ENCODE measurements around the gene UBE2K.
"Not testable (repeated sequence)": the region's sequence is repeated elsewhere in the genome, so short reads cannot be mapped to it uniquely, and the experiment has no call there.

UBE2K gene

DNA sequence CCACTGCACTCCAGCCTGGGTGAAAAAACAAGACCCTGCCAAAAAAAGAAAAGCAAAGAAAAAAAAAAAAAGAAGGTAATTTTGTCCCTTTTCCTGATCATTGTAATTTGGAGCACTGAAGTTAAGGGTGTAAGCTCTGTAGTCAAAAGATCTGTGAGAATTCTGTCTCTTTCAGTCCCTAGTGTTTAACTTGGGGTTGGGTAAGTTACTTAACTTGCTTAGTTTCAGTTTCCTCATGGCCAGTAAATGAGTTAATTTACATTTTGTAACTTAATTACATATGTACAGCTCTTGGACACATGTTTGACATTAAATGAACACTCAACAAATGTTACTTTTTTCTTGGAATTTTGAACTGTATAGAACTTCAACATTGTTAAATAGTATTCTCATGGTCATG lies 10.9 kb upstream of the UBE2K start:
- DNase-seq, result no peak

DNA sequence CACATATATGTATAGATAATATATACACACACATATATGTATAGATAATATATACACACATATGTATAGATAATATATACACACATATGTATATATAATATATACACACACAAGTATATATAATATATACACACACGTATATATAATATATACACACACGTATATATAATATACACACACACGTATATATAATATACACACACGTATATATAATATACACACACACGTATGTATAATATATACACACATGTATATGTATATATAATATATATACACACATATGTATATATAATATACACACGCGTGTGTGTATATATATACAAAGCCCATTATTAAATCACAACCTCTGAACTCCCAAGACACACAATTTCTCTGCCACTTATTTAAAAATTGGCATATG lies 8.0 kb upstream of the UBE2K start:
- DNase-seq, result no peak

DNA sequence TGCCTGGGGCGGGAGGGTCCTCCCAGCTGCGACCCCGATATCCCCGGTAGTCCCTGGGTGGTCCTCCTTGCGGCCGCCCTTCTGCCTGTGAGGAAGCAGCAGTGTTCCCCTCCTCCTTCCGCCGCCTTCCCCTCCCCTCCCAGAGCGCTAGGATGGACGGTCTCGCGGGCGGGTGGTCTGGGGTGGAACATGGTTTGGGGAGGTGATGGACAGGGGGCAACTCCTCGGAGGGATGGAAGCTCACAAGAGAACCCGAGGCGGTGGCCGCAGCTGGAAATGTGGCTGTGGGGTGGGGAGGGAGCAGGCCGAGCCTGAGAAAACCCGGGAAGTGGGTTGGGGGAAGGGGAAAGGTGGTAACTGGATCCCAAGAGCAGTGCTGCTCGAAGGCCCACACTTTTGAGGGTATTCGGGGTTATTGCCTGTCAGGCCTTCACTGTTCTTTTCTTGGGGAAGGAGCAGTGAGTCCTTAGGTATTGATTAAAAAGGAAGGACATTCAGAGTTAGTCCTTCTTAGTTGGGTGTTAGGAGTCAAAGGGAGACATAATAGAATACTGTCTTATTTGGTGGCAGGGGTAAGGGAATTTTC lies 581 bp downstream of the UBE2K start:
- DNase-seq, result peak in 48 of 58 donors; percentile 18 to 79 (median 56)

DNA sequence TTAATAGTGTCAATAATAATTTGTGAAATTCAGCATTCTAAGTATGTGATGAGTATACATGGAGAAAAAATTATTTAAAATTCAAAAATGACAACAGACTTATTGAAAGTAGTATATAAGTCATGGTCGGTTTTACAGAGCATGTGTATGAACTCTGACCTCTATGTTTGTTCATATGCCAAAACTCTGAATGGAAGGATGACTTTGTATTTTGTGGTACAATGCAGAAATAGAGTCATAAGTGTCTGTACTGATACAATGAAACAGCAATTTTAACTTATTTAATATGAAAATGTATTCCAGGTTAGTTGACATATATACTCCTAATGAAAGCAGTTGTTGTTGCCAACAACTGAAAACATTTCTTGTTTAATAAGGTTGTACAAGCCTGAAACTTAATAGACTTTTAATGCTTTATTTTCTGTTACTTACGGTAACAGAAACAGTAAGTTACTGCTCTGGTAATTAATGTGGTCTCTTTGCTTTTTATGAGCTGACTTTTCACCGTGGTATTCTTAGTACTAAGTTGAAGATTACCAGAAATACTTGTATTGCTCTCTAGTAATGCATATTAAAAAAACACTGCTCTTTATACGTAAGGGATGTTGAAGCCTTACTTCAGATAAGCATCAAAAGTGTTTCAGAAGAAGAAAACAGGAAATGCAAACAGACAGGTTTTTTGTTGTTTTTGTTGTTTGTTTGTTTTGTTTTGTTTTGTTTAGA lies 1.9 kb downstream of the UBE2K start:
- DNase-seq, result no peak

DNA sequence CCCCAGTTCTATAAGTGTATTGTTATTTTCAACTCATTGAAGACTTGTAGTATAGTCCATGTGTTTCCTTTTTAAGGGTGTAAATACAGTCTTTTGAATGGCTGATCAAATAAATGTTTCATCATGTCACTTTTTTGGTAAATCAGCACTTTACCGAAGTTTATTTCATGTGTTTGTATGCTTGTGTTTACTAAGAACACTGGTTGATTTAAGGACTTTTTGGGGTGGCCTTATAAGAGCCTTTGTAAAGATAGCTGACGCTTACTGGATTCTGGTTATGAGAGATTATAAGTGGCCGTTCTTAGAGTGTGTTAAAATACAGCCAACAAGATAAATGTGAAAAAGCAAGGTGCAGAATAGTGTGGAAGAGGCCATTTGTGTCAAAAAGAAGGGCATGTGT lies 2.6 kb downstream of the UBE2K start:
- DNase-seq, result no peak

DNA sequence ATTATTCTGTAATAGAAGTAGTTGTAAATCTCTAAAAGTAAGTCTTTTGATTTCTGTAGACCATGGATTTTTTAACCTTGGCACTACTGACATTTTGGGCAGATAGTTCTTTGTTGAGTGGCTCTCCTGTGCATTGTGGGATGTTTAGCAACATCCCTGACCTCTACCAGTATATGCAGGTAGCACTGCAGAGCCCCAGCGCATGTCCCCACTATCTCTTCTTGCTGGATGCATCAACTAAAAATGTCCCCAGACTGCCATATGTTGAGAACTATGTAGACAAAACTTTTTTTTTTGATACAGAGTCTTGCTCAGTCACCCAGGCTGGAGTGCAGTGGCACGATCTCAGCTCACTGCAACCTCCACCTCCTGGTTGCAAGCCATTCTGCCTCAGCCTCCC lies 4.8 kb downstream of the UBE2K start:
- no peak for DNase-seq

DNA sequence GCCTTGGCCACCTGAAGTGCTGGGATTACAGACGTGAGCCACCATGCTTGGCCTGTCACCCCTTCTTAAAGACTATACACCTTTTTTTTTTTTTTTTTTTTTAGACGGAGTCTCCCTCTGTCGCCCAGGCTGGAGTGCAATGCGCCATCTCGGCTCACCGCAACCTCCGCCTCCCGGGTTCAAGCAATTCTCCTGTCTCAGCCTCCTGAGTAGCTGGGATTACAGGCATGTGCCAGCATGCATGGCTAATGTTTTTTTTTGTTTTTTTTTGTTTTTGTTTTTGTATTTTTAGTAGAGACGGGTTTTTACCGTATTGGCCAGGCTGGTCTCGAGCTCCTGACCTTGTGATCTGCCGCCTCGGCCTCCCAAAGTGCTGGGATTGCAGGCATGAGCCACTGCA lies 6.9 kb downstream of the UBE2K start:
- not testable (repeated sequence) for DNase-seq

DNA sequence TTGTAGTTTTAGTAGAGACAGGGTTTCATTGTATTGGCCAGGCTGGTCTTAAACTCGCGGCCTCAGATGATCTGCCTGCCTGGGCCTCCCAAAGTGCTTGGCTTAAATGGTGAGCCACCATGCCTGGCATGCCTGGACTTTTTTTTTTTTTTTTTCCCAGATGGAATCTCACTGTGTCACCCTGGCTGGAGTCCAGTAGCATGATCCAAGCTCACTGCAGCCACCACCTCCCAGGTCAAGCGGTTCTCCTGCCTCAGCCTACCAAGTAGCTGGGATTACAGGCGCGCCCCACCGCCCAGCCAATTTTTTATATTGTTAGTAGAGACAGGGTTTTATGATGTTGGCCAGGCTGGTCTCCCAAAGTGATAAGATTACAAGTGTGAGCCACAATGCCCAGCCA lies 8.4 kb downstream of the UBE2K start:
- peak in 1 of 58 donors; percentile 3 for DNase-seq

DNA sequence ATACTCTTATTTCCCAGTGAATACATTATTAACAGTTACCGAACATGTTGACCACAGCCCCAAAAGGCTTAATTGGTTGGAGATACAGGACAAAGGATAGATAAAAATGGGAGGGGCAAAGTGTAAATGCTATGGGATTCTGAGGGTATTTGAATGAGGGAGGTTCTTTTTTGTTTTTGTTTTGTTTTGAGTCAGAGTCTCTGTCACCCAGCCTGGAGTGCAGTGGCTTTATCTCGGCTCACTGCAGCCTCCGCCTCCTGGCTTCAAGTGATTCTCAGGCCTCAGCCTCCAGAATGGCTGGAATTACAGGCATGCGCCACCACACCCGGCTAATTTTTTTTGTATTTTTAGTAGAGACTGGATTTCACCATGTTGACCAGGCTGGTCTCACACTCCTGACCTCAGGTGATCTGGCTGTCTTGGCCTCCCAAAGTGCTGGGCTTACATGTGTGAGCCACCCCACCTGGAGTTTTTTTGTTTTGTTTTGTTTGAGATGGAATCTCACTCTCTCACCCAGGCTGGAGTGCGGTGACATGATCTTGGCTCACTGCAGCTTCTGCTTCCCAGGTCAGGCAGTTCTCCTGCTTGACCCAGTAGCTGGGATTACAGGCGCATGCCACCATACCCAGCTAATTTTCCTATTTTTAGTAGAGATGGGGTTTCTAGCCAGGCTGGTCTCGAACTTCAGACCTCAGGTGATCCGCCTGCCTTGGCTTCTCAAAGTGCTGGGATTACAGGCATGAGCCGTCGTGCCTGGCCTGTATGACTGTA lies 9.0 kb downstream of the UBE2K start:
- DNase-seq, result no peak

DNA sequence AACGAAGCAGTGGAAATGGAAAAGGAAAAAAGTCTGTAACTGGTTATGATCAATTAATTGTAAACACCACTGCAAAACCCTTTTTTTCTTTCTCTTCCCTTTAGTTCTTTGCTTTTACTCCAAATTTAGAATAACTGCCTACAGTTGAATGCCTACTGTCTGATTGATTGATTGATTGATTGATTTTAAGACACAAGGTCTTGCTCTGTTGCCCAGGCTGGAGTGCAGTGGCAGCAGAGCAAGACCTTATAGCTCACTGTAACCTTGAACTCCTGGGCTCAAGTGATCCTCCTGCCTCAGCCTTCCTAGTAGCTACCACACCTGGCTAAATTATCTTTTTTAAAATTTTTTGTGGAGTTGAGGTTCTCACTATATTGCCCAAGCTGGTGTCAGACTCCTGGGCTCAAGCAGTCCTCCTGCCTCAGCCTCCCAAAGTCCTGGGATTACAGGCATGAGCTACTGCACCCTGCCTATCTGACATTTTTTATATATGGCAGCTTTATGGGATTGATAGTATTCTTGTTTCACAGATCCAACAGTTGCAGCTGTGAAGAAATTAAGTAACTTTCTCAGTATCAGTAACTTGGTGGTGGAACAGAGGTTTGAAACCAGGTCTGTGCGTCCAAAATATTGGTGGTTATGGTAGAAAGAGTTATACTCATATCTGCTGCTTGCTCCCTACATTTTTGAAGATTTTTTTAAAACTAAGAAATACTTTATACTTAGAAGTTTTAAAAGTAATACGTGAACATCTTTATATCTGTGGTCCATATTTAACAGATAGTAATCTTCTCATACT lies 12.4 kb downstream of the UBE2K start:
- DNase-seq, result no peak

DNA sequence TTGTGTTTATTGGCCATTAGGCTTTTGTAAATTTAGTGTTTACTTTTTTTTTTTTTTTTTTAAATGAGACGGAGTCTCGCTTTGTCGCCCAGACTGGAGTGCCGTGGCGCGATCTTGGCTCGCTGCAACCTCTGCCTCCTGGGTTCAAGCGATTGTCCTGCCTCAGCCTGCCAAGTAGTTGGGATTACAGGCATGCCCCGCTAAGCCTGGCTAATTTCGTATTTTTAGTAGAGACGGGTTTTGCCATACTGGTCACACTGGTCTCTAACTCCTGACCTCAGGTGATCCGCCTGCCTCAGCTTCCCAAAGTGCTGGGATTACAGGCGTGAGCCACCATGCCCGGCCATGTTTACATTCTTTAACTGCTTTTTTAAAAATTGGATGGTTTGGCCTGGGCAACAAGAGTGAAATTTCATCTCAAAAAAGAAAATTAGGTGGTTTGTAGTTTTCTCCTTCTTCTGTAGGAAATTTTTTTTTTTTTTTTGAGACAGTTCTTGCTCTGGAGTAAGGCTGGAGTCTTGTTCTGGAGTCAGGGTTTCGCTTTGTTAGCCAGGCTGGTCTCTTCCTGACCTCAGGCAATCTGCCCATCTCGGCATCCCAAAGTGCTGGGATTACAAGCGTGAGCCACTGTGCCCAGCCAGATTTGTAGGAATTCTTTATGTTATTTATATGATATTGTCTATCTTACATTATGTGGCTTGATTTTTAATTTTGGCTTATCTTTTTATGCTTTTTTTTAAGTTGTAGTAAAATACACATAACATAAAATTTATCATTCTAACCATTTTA lies 15.1 kb downstream of the UBE2K start:
- DNase-seq, result no peak

DNA sequence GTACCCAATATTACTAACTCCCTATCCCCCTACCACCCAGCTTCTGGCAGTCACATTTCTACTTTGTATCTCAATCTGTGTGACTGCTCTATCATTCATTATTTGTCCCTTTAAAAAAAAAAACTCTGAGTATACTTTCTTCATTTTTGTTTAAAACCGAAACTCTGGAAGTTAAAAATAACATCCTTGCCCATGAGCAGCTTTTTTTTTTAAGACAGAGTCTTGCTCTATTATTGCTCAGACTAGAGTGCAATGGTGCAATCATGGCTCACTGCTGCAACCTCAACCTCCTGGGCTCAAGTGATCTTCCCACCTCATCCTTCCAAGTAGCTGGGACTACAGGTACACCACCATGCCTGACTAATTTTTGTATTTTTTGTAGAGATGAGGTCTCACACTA lies 15.8 kb downstream of the UBE2K start:
- no peak for DNase-seq

DNA sequence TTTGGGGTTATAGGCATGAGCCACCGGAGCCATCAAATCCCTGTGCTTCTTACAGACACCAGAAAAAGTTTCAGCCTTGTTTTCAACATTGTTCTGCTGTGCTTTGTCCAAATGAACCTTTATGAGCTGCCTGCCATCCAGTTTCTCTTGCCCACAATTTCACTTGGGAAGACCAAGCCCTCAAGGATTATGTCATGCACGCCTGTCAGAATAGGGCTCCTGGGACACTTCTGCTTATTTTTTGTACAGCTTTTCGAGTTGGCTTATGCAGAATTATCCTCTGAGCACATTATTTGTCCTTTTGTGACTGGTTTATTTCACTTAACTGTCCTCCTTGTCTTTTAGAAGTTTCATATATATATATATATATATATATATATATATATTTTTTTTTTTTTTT lies 16.2 kb downstream of the UBE2K start:
- no peak for DNase-seq

DNA sequence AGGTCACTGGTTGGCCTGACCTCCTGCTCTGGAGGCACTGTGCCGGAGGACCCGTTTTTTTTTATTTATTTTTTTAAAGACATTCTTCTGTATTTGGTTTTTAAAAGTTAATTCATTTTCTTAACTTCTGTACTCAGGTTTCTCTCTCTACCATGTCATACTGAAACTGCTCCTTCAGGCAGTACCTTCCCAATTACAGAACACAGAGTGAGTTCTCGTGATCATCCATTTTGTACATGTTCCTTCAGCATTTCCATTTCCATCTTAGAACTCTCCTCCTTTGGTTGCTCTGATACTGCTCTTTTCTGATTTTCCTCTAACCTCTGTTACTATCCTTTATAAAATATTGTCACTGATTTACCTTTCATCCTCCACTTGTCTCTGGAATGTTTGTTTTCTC lies 17.9 kb downstream of the UBE2K start:
- DNase-seq, result no peak

DNA sequence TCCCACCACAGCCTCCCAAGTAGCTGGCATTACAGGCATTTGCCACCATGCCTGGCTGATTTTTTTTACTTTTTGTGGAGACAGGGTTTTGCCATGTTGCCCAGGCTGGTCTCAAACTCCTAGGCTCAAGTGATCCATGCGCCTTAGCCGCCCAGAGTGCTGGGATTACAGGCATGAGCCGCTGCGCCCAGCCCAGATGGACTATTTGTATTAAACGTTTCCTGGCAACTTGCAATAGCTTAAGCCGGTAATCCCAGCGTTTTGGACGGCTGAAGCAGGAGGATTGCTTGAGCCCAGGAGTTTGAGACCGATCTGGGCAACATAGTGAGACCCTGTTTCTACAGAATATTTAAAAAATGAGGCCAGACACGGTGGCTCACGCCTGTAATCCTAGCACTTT lies 18.4 kb downstream of the UBE2K start:
- DNase-seq, result no peak

DNA sequence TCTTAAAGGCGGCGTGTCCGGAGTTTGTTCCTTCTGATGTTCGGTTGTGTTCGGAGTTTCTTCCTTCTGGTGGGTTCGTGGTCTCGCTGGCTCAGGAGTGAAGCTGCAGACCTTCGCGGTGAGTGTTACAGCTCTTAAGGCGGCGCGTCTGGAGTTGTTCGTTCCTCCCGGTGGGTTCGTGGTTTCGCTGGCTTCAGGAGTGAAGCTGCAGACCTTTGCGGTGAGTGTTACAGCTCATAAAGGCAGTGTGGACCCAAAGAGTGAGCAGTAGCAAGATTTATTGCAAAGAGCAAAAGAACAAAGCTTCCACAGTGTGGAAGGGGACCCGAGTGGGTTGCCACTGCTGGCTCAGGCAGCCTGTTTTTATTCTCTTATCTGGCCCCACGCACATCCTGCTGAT lies 19.8 kb downstream of the UBE2K start:
- not testable (repeated sequence) for DNase-seq

DNA sequence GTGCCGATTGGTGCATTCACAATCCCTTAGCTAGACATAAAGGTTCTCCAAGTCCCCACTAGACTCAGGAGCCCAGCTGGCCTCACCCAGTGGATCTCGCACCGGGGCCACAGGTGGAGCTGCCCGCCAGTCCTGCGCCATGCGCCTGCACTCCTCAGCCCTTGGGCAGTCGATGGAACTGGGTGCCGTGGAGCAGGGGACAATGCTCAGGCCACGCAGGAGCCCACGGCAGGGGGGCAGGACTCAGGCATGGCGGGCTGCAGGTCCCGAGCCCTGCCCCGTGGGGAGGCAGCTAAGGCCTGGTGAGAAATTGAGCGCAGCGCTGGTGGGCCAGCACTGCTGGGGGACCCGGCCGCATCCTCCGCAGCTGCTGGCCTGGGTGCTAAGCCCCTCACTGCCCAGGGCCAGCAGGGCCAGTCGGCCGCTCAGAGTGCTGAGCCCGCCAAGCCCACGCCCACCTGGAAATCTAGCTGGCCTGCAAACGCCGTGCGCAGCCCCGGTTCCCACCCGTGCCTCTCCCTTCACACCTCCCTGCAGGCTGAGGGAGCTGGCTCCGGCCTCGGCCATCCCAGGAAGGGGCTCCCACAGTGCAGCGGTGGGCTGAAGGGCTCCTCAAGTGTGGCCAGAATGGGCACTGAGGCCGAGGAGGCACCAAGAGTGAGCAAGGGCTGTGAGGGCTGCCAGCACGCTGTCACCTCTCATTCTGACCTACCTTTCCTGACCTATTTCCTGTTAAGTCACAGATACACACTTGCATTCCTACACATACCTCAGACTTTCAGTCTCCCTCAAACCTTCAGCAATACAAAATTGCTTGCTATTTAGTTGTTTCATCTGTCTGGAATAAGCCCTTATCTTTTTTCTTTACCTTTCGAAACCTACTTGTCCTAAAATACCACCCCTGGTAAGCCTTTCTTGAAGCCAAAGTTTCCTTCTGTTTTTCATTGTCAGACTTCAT lies 20.7 kb downstream of the UBE2K start:
- DNase-seq, result no peak

DNA sequence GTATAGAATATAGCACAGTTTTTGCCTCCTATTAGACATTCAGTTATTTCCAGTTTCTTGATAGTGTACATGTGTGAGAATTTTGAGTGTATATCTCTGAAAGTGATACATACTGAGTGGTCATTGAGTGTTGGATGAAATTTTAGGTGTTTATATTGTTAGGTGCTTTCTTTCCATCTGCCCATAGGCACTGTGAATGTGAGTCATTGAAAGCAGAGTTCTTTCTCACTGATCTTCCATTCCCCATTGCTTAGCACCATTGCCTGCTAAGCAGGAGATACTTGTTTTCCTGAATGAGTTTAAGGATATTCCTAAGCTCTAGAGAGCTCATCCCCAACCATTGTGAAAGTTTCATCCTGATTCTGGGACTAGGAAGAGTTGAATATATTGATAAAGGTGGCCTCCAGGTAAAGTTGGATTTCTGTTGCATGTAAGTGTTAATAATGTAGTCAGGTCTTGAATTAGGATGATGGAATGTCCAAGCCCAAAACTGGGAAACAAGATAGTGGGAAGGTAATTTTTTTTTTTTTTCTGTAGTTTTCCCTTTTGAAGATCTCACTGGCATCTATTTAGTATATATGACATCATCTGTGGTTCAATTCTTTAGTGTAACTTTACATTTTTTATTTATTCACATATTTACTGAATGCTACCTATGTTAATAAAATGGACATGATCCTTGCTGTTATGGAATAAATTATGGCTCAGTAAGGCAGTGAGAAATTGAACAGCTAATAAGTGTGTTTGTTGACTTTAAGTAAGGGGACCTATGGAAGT lies 22.1 kb downstream of the UBE2K start:
- DNase-seq, result no peak

DNA sequence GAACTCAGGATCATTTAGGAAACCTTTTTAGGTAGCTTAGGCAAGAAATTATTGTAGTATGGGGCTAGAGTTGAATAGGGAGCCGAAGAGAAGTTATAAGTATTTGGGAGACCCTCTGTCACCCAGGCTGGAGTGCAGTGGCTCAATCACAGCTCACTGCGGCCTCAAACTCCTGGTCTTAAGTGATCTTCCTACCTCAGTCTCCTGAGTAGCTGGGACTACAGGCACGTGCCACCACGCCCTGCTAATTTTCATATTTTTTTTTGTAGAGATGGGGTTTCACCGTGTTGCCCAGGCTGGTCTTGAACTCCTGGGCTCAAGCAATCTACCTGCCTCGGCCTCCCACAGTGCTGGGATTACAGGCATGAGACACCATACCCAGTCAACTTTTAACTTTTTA lies 23.3 kb downstream of the UBE2K start:
- DNase-seq, result not testable (repeated sequence)
